Inflammatory macrophage treated with lipopolysaccharide for 1 hour (primary cell): Measurements from ENCODE around the gene CCNB1IP1.
"Not testable (repeated sequence)": the region's sequence is repeated elsewhere in the genome, so short reads cannot be mapped to it uniquely, and the experiment has no call there.

ENCODE experiments used
- DNase-seq, 2 donors: peaks; one replicate each; pipeline ENCODE4 v3.0.0-alpha.2; 2020 to 2022

Gene CCNB1IP1

DNA sequence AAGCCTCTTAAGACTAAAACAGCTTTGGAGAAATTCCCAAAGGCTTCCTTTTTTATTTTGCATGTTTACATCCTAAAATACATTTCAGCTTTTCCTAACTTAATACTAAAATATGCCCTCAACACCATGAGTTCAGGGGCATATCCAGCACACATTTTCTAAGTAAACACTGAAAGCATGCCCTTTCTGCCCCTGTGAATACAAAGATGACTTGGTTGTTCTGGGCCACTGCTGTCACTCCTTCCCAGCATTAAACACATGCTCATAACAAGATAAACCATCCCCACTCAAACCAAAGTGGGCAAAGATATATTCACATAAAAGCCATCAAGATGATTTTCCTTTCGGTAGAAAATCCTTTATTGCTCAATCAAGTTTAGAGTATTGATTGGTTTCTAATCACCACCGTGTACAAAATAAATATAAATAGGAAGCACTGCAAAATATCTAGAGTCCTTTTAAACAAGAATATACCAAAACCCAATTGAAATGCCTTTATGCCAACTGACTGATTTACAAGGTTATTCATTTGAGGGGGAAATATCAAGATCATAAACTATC, 1.9 kb downstream of the CCNB1IP1 start:
- DNase-seq = no peak

DNA sequence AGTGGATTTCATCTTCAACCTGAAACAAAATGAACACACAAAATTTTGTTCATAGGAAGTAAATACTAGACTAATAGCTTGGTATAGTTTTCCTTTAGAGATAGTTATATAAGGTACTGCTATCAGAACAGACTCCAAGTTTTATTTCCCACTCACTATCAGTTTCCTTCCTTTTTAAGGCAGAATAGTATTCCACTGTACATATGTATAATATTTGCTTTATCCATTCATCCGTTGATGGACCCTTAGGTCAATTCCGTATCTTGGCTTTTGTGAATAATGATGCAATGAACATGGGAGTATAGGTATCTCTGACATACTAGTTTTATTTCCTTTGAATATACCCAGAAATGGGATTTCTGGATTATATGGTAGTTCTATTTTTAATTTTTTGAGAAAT, 3.7 kb downstream of the CCNB1IP1 start:
- DNase-seq = no peak

DNA sequence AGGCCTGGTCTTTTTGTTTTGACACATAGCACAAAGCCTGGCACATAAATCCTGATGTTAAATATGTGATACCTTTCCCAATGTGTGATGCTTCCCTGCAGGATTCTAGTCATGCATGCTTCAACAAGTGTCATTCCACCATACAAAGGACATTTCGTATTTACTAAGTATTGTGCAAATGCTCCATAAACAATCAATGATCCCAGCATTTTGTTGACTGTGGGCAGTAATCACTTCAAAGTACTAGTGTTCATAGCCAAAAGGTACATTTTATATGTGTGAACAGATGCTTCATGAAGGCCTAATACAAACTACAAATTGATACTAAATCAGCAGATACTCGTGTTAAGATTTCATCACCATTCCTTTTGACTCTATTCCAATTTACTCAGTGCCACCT, 4.4 kb downstream of the CCNB1IP1 start:
- DNase-seq = no peak

DNA sequence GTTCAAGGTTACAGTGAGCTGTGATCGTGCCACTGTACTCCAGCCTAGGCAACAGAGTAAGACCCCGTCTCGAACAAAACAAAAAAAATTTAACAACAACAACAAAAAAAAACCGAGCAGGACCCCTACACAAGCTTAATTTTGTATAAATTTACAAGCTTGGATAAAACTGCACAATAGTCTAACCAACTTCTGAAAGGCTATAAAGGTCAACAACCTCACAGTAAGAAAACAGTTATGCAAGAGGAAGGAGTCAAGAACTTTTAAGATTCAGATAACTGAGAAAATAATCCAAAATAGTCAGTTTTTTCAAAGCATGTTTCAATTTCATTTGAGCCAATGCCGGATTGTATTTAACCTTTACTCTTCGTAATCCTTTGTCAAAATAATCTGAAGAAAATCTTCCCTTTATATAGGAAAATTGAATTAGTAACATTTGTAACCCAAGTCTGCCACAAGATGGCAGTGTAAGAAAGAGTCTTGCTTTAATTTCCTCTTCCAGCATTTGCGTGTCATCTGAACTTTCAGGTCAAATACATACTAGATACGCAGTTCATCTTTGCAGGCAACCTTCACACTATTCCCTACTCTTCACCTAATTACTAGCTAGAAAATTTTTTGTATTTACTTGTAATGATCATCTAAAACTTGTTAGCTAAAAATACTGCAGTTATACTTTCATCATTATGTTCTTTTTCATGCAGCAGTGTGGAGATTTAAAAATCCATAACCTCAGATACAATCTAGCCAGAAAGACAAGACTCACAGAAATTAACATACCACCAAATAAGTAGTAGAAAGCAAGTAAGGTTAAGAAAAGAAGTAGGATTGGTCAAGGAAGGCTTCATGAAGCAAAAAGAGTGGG, 5.8 kb downstream of the CCNB1IP1 start:
- DNase-seq = peak; percentile 58 to 83

DNA sequence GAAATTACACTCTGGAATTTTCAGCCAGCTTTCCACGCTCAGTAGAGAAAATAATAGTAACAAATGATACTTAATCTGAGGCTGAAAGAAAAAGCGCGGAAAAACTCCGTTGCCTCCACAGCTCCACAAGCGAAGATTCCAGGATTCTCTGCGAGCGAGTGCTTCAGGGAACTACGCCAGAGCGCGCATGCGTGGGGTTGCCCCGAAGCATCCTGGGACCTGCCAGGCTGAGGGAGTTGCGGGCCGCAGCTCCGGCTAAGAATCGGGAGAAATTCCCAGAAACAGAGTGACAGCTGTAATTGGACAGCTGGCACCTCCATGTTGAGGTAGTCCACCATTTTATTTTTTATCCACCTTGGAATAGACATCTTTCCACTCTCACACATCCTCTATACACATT, 15.4 kb downstream of the CCNB1IP1 start:
- DNase-seq = no peak

DNA sequence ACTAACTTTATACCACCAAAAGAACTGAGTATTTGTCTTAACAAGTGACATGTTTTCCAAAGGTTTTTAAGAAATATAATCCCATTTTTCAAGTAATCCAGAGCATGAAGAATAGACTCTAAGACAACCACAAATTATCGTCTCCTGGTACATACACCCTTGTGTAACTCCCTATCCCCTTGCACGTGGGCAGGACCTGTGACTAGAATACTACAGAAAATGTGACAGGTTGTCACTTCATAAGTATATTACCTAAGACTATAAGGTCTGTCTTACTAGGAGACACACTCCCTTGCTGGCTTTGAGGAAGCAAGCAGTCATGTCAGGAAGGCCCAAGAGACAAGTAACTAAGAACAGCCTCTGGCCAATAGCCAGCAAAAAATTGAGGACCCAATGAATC, 19.1 kb downstream of the CCNB1IP1 start:
- no peak for DNase-seq

DNA sequence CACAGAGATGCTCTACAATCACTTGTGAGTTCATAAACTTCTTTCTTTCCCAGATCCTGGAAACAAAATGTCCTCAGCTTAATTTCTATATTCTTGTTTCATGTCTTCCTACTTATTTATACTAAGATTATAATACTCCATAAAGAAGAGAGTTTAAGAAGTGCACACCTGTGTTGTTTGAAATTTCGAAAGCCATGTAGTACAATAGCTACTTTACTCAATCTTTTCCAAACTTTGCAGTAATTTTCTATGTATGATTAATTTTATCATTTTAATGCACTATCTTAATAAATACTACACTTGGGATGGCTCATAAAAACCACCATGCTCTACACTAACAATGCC, 27.0 kb downstream of the CCNB1IP1 start:
- DNase-seq = no peak

DNA sequence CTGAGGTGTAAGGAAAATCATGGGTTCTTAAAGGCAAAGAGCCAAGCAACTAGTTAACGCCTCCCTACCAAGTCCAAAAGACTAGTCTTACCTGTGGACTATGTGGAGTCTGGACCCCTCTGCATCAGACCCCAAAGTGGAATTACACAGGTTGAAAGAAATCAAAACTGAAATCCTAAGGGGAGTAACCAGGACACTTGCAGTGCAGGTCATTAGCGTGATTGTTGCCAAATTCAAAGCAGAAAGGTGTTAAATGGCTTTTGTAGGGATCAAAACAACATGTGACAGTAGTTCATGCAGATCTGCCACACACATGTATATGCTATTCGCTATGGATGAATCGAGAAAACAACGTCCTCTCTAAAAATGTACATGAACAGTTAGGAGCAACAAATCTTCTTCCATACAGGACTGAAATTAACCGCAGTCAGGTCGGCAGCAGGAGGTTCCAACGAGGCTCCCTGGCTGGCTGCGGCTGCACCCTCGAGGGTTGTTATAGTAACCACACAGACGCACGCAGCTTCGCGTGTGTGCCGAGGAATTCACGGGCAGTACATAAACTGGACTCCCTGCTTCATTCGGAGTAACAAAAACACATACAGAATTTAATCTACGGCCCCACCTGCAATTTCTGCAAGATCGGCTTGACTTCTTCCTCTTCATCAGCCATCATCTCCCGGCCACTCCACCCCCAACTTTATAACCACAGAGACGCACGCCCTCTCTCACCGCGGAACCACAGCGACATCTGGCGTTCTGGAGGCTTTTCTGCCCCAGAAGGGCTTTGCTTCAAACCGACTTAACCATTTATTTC, 27.6 kb downstream of the CCNB1IP1 start, which contains the start of gene TTC5:
TSS of gene TTC5 (minus strand) at position 687 of the 814 bp plus-strand sequence. CDS start at position 673, 14 bp downstream.
- peak; percentile 80 to 98 for DNase-seq

DNA sequence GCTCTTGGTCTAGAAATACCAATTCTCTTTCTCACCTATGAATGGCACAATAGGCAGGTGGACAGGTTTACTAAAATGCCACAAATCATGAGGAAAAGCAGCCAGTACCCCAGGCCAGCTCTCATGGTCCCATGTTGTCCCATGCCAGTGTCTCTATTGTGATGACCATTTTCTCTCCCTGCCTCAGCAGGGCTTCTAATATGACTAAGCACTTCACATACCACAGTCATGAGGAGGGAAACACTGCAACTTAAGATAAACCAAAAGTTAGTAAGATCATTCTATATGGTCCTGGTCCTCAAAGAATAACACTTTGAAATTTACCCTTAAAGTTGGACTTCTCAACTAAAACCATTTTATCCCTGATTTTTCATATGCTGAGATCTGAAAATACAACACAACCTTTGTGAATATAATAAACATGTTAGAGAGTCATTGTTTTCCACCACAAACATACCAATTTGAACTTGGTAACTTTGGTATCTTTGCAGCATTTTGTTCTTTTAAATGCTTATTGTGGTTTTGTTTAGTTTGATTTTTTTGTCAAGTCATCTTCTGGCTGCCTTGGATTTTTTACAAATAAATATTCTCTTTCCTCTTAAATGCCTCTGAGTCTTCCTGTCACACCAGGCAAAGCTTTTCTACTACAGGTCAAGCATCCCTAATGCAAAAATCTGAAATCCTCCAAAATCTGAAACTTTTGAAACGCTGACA, 30.9 kb downstream of the CCNB1IP1 start:
- no peak for DNase-seq

DNA sequence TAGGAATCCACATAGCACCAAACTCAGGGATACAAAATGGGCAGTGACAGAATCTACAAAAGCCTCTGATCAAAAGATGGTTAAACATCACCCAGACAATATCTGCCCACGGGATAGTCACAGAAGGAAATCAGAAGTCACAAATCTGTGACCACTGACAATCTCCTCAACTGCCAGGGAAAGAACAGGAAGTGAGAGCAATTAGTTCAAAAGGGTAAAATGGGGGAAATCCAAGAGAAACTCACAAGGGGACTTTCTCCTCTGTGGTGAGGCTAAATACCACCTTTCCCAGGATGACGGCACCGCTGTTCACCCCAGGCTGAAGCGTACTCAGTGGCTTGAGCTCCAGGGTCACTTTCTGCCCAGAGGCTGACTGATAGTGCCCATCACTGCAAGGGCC, 38.0 kb downstream of the CCNB1IP1 start:
- peak; percentile 78 to 94 for DNase-seq

DNA sequence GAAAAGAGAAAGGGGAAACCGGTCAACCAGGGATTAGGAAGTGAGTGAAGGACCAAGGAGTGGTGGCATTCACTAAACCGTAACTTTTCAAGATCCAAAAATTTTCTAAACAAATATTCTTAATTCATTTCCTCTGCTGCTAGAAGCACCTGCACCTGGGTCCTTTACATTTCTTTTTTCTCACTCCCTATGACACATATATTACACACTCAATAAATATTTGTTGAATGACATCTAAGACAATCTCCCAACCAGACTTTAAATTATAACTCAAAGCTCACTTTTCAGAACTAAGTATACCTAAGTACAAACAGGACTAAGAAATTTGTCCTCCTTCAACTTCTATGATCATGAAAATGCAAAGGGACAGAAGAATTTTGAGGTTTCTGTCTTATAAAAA, 38.4 kb downstream of the CCNB1IP1 start:
- no peak for DNase-seq

DNA sequence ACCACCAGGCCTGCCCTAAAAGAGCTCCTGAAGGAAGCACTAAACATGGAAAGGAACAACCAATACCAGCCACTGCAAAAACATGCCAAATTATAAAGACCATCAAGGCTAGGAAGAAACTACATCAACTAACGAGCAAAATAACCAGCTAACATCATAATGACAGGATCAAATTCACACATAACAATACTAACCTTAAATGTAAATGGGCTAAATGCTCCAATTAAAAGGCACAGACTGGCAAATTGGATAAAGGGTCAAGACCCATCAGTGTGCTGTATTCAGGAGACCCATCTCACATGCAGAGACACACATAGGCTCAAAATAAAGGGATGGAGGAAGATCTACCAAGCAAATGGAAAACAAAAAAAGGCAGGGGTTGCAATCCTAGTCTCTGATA, 51.1 kb downstream of the CCNB1IP1 start:
- DNase-seq = not testable (repeated sequence)

DNA sequence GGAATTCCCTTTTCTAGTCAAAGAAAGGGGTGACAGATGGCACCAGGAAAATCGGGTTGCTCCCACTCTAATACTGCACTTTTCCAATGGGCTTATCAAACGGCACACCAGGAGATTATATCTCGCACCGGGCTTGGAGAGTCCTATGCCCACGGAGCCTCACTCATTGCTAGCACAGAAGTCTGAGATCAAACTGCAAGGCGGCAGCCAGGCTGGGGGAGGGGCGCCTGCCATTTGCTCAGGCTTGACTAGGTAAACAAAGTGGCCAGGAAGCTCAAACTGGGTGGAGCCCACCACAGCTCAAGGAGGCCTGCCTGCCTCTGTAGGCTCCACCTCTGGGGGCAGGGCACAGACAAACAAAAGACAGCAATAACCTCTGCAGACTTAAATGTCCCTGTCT, 52.8 kb downstream of the CCNB1IP1 start:
- not testable (repeated sequence) for DNase-seq

DNA sequence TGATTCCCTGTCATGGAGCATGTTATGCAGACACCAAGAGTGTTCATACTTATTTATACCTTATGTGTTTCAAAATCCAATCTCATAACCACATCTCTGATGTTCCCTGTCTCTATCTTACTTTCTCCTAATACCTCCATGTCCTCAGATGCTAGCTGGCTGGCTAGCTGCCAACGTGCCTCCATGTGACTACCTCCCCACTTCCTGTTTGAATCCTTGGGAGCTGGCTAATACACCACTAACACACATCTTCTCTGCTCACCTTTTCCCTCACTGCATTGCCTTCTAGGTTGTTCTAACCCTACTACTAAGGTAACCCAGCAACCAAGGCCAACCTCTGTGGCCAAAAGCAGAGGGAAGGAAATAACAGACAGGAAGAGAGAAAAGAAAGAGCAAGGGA, 54.7 kb downstream of the CCNB1IP1 start:
- no peak for DNase-seq

DNA sequence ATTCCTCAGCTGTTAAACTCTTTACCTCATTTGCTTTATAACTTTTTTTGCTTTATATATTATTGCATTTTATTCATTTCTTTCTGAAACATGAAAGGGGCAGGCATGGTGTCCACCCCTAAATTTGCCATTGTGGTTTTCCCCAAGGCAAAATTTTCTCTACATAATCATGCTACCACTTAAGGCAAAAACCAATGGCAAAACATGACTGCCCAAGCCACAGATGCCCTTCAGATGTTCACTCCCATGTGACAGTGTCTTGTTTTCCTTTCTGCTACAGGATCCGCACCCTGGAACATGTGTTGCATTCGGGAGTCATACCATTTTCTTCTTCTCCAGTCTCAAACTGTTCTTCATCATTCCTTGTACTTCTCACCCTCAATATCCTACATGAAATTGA, 55.7 kb downstream of the CCNB1IP1 start:
- no peak for DNase-seq

DNA sequence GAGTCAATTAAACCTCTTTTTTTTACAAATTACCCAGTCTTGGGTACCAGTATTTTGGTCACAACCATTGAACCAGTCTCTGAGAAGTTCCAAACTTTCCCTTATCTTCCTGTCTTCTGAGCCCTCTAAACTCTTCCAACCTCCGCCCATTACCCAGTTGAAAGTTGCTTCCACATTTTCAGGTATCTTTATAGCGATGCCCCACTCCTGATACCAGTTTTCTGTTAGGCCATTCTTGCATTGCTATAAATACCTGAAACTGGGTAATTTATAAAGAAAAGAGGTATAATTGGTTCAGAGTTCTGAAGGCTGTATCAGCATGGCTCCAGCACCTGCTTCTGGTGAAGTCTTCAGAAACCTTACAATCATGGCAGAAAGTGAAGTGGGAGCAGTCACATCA, 59.0 kb downstream of the CCNB1IP1 start:
- no peak for DNase-seq

DNA sequence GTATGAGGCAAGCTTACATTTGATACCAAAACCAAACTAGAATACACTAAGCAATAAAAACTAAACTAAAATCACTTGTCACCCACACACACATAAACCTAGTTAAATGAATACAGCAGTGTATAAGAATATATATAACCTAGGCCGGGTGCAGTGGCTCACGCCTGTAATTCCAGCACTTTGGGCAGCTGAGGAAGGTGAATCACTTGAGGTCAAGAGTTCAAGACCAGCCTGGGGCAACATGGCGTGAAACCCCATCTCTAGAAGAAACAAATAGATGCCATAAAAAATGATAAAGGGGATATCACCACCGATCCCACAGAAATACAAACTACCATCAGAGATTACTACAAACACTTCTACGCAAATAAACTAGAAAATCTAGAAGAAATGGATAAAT, 68.7 kb downstream of the CCNB1IP1 start:
- DNase-seq = not testable (repeated sequence)

DNA sequence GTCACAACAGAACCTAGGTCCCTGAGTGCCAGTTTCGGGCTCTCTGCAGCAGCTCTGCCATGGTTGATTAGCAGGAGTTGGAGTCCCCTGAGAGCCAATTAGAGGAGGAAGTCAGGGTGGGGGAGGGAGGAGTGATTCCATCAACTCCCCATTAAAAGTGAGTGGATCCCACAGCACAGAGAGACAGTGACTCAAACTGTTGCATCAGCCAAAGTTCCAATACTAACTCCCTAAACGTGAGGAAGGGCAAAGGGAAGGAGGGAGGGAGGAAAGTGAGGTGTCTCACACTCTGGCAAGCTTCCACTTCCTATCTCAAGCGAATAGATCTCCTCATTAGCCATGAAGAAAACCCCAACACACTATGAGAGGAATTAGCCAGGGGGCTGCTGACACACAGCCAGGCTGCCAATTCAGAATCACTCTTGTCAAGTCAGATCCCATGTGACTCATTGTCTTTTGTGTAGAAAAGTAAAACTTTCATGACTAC, 70.4 kb downstream of the CCNB1IP1 start:
- no peak for DNase-seq
